Stimulated activated CD8-positive, alpha-beta memory T cell treated with anti-CD3 and anti-CD28 coated beads, Interleukin-7, amount 100 ng/mL, for 1 hour (primary cell): ENCODE results near the gene FSCN2.
A peak's percentile ranks its signal among the peaks of the same experiment; 100 is the strongest.

Experiments
- DNase-seq, 2 donors: peaks; one replicate each; pipeline ENCODE4 v3.0.0-alpha.2; 2020; ENCODE audit warnings: low read depth in 2 of 2

Gene FSCN2

GRCh38 chr17:81542431-81543338 is 14.5 kb downstream of the FSCN2 start:
- no peak for DNase-seq

DNA sequence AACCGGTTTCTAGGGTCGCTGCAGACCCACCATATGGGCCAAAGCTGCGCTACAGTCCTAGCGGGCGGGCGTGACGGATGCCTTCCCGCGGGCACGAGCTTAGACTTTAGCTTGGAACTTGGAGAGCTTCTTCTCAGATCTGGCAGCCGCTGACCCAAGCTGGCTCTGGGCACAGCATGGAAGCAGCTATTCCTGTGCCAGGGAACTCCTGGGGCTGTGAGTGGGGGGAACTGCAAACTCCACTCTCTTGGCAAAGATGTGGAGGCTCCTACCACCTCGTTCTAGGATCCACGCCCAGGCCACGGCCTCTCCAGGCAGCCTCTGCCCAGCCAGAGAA is 15.1 kb downstream of the FSCN2 start:
- no peak for DNase-seq

DNA sequence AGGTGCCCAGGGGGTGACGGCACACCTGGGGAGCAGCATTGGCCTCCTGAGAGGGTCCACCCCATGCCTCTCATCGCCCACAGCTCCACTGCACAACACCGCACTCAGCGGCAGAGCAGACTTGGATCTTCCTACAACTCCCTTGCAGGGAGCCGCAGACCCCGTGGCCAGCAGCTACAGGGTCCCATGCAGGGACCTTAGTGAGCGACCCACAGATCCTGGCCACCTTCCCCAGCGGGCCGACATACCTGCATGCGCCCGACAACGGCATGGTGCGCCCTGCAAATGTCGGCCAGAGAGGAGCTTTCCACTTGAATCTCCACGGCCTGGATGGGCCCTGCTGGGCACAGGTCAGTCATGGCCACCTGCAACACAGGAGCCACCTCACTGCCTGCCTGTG is 15.6 kb downstream of the FSCN2 start:
- no peak for DNase-seq

GRCh38 chr17:81544281-81544974 is 16.3 kb downstream of the FSCN2 start:
- no peak for DNase-seq

DNA sequence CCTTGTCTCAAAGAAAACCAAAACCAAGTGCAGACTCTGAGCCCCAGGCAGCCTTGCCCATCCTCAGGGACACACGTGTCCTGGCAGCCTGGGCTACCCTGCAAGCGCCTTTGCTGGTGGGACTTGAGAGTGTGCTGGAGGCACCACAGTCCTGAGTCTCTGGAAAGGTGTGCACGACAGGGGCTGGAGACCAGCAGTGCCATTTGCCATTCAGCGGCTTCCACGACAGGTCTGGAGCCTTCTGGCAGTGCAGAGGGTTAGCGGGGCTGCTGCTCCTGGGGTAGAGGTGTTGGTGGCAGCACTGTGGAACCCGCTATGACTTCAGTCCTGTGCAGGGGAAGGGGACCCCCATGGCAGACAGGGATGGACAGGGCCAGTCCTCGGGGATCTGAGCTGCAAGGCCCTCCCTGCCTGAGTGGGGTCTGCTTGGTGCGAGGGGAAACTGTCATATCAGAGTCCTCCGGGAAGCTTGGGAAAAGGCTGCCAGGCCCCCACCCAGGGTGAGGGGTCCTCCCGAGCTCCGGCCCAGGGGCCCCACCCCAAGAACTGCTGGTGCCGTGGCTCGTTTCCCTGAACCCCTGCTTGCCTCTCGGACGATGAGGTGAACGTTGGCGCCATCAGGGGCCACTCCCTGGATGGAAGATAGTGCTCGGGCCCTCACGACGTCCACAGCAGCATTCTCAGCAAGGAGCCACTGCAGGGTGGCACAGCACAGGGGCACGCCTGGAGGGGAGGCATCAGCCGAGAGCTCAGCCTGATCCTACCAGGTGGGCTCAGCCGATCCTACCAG is 17.2 kb downstream of the FSCN2 start:
- DNase-seq = no peak

DNA sequence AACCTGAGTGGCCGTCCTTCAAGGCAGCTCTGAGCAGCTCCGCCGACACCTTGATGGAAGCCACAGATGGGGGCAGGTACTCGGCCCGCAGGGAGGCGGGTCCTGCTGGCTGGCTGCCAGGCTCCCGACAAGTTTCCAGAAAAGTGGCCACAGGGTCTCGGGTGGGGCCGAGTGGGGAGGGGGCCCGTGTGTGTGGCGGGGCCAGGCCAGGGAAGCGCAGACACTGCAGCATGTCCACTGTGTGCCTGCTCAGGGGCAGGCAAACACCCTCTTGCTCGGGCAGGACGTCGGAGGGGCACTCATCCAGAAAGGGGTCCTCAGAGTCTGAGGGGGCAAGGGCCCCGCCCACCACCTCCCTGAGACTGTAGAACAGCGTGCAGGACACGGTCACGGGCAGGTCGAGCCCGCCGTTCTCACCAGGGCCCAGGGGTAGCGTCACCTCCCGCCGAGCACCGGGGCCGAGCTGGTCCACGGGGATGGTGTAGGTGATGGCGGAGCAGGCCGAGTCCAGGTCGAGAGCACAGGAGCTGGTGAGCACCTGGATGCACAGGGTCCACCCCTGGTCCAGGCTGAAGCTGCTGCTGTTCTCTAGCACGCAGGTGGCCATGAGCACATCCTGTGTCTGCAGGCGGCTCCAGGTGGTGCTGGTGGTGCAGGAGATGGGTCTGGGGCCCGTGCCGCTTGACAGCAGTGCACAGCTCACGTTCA is 18.9 kb downstream of the FSCN2 start:
- DNase-seq = no peak

- no peak for DNase-seq
These were observed 19.4 kb downstream of the FSCN2 start for GRCh38 chr17:81547614-81547982.

- DNase-seq = no peak
These were observed 20.9 kb downstream of the FSCN2 start for GRCh38 chr17:81549031-81549557.

DNA sequence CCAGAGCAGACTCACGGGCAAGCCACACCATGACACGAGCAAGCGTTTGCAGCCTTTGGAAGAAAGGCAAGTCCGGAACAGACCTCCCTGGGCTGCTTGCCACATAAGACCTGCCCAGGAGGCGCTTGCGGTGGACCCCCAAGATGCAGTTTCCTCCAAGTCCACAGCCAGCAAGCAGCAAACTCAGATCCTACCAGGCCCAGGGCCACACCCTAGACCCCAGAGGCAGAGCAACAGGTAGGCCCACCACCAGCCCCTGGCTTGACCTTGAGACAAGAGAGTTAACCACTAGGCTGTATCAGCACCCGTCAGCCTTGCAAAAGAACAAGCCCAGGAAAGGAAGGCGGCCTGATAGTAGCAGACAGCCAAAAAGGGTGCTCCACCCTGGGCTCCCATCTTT is 21.6 kb downstream of the FSCN2 start:
- no peak for DNase-seq

- no peak for DNase-seq
These were observed 22.1 kb downstream of the FSCN2 start for GRCh38 chr17:81550285-81550684.

- no peak for DNase-seq
These were observed 22.8 kb downstream of the FSCN2 start for GRCh38 chr17:81550830-81551457.

GRCh38 chr17:81551458-81552243 is 23.5 kb downstream of the FSCN2 start:
- no peak for DNase-seq

DNA sequence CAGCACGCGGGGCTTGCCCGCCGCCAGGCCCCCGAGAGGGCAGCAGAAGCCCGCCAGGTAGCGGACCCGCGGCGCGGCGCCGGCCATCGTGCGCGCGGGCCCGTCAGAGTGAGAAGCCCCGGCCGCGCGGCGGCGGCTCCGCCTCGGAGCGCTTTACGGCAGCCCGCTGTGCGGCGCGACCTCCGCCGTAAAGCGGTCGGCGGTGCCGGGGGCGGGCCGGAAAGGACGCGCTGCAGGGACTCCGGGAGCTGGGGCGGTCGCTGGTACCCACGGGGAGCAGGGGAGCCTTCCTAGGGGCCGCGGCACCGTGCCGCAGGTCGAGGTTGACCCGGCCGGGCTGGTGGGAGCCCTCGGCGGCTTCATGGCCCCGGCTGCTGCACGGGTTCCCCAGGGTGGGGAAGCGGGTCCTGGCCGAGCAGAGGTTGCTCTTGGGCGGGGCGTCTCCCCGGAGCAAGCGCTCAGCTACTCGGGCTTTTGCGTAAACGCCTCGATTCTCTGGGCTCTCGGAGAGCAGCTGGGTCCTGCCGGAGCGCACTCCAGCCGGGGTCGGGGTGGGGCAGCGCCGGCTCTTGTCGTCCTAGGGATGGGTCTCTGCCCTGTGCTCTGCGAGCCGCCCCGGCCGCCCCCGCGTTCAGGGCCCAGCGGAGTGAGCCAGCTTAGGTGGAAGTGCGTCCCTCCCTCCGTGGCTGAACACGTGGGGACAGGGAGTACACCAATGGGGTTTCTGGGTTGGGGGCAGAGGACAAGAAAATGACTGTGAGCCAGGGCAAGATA is 24.3 kb downstream of the FSCN2 start, which contains the start of gene FAAP100:
TSS of gene FAAP100 (minus strand) at position 110 of the 774 bp plus-strand sequence. CDS start at position 87, 23 bp downstream.
- DNase-seq = peak; percentile 55 to 70

- DNase-seq = peak; percentile 34 to 45
These were observed 24.9 kb downstream of the FSCN2 start for GRCh38 chr17:81553018-81553615.

- DNase-seq = no peak
These were observed 25.5 kb downstream of the FSCN2 start for GRCh38 chr17:81553616-81554181.

- no peak for DNase-seq
These were observed 28.1 kb downstream of the FSCN2 start for GRCh38 chr17:81556175-81556691.

- no peak for DNase-seq
These were observed 28.7 kb downstream of the FSCN2 start for GRCh38 chr17:81556863-81557262.
